ENCODE data around the gene SRSF2.

SRSF2 gene

DNA sequence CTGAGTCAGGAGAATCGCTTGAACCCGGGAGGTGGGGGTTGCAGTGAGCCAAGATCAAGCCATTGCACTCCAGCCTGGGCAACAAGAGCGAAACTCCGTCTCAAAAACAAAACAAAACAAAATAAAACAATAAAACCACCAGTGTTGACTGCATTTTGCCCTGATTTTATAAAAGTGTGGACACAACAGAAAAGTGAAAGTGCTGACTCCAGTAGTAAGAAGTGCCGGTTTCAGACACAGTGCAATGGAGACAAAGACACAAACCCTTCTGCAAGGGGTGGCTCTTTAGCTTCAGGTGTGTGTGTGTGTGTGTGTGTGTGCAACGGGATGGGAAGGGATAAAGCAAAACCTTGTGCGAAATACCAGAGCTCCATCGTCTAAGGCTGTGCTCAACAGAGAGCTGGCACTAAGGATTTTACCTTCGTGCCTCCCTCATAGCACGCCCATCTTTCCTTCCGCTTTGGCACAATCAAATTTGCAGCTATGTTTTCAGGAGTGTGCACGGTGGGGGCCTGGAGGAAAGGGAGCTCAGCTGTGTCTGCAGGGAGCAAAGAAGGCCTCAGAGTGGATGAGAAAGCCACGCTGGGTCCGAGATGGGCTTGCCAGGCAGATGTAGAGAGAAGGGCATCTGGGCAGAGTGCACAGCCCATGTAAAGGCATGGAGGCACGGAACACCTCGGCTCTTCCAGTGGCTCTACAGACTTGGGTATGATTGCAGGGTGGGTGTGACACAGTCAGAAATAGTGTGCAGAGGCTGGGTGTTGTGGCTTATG lies 41.9 kb downstream of the SRSF2 start:
- H2AFZ ChIP-seq (ENCODE audit: low read depth, low read length) = no peak overlapping the region
- TF ChIP-seq, protein P1, sequence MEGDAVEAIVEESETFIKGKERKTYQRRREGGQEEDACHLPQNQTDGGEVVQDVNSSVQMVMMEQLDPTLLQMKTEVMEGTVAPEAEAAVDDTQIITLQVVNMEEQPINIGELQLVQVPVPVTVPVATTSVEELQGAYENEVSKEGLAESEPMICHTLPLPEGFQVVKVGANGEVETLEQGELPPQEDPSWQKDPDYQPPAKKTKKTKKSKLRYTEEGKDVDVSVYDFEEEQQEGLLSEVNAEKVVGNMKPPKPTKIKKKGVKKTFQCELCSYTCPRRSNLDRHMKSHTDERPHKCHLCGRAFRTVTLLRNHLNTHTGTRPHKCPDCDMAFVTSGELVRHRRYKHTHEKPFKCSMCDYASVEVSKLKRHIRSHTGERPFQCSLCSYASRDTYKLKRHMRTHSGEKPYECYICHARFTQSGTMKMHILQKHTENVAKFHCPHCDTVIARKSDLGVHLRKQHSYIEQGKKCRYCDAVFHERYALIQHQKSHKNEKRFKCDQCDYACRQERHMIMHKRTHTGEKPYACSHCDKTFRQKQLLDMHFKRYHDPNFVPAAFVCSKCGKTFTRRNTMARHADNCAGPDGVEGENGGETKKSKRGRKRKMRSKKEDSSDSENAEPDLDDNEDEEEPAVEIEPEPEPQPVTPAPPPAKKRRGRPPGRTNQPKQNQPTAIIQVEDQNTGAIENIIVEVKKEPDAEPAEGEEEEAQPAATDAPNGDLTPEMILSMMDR (IDR thresholded peaks at IDR 0.05; ENCODE audit: borderline replicate concordance, extremely low read depth, low read length, poor library complexity, severe bottlenecking) = no peak
- TF ChIP-seq EZH2 (IDR thresholded peaks at IDR 0.05; ENCODE audit: borderline replicate concordance, low read depth, low read length, severe bottlenecking) = no peak
- no peaks in the 10 kb centered on the region for H4K20me1 ChIP-seq (ENCODE audit: insufficient read depth, low read length)
- H3K9me3 ChIP-seq (ENCODE audit: insufficient read depth, low read length, severe bottlenecking) = no peaks in the 10 kb centered on the region
- H3K4me1 ChIP-seq (ENCODE audit: insufficient read depth, low read length) = no peaks in the 10 kb centered on the region
- no peaks in the 10 kb centered on the region for H3K79me2 ChIP-seq (ENCODE audit: insufficient read depth, low read length)
- H3K27ac ChIP-seq (ENCODE audit: low read length) = no peak overlapping the region
- no peak overlapping the region for H3K4me3 ChIP-seq (ENCODE audit: low read depth in 1 of 2, low read length in 2 of 2)
- no peak overlapping the region for H3K9ac ChIP-seq (ENCODE audit: low read depth, low read length)
- DNase-seq (no peak), ATAC-seq (ENCODE audit: insufficient read depth, low read depth) (no peak)
- no peaks in the 10 kb centered on the region for H3K27me3 ChIP-seq (ENCODE audit: insufficient read depth, low read length, poor library complexity)
- no peak overlapping the region for H3K4me2 ChIP-seq (ENCODE audit: insufficient read depth, low read length)
- no peaks in the 10 kb centered on the region for H3K36me3 ChIP-seq (ENCODE audit: insufficient read depth, low read length)

DNA sequence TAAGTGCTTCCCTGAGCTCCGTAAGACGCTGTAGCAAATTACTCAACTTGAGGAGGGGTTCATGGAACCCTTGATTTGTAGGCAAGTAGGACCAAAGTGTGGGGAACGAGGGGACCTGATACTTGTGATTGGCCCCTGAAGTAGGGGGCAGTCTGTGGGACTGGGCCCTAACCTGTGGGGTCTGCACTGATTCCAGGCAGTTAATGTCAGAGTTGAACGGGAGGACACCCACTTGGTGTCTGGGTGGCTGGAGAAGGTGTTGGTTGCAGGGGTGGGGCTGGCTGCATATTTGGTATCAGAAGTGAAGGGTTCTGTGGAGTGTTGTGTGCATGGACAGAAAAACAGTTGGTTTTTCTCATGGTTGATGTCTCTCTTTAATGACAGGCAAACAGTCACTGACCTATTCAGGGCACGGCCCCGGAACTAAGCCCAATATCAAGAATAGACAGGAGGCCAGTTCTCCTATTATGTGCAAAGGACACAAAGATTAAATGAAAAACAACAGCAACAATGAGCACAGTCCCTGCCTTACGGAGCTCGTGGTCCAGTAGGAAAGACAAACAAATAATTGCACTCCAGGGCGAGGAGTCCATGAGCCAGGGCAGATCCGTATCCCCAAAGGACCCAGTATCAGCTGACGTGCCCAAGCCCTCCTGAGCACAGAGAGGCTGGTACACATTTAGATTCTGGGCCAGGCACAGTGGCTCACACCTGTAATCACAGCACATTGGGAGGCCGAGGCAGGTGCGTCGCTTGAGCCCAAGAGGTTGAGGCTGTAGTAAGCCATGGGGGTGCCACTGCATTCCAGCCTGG lies 45.5 kb downstream of the SRSF2 start:
- Histone ChIP-seq H2AFZ (ENCODE audit: low read depth, low read length) (no peak overlapping the region), H3K36me3 (ENCODE audit: insufficient read depth, low read length) (no peaks in the 10 kb centered on the region), H3K4me1 (ENCODE audit: insufficient read depth, low read length) (no peaks in the 10 kb centered on the region), H3K4me3 (ENCODE audit: low read depth in 1 of 2, low read length in 2 of 2) (no peak overlapping the region), H3K9ac (ENCODE audit: low read depth, low read length) (no peak overlapping the region), H3K9me3 (ENCODE audit: insufficient read depth, low read length, severe bottlenecking) (no peaks in the 10 kb centered on the region), H3K27me3 (ENCODE audit: insufficient read depth, low read length, poor library complexity) (no peaks in the 10 kb centered on the region), H3K4me2 (ENCODE audit: insufficient read depth, low read length) (no peak overlapping the region), H3K79me2 (ENCODE audit: insufficient read depth, low read length) (no peaks in the 10 kb centered on the region), H3K27ac (ENCODE audit: low read length) (no peak overlapping the region), H4K20me1 (ENCODE audit: insufficient read depth, low read length) (no peaks in the 10 kb centered on the region)
- TF ChIP-seq, protein P1 (IDR thresholded peaks at IDR 0.05; ENCODE audit: borderline replicate concordance, extremely low read depth, low read length, poor library complexity, severe bottlenecking) = no peak
- TF ChIP-seq EZH2 (IDR thresholded peaks at IDR 0.05; ENCODE audit: borderline replicate concordance, low read depth, low read length, severe bottlenecking) = no peak
- ATAC-seq (ENCODE audit: insufficient read depth, low read depth) (no peak), DNase-seq (no peak)

DNA sequence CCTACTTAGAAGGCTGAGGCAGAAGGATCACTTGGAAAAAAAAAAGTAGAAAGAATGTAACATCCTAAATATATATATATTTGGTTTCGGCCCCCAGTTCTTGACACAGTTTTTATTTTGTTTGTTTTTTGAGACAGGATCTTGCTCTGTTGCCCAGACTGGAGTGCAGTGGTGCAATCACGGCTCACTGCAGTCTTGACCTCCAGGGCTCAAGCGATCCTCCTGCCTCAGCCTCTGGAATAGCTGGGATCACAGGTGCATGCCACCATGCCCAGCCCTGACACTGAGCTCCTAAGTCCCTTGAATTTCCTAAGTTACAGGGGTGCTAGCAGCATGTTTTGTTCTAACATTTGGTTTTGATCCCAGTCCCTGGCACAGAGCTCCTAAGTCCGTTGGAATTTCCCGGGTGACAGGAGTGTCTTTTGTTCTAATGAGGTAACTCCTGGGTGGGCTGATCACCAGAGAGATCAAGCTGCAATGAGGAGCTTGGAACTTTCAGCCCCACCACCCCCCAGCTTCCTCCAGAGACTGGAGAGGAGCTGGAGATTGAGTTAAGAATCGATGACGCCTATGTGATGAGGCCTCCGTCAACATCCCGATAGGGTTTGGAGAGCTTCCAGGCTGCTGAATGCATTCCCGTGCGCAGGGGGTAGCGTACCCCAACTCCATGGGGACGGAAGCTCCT lies 46.4 kb downstream of the SRSF2 start:
- Histone ChIP-seq H3K9ac (ENCODE audit: low read depth, low read length) (no peak overlapping the region), H3K27ac (ENCODE audit: low read length) (no peak overlapping the region), H3K9me3 (ENCODE audit: insufficient read depth, low read length, severe bottlenecking) (no peaks in the 10 kb centered on the region), H4K20me1 (ENCODE audit: insufficient read depth, low read length) (no peaks in the 10 kb centered on the region), H3K27me3 (ENCODE audit: insufficient read depth, low read length, poor library complexity) (no peaks in the 10 kb centered on the region), H3K36me3 (ENCODE audit: insufficient read depth, low read length) (no peaks in the 10 kb centered on the region), H3K4me3 (ENCODE audit: low read depth in 1 of 2, low read length in 2 of 2) (no peak overlapping the region), H3K4me2 (ENCODE audit: insufficient read depth, low read length) (no peak overlapping the region), H3K79me2 (ENCODE audit: insufficient read depth, low read length) (no peaks in the 10 kb centered on the region), H3K4me1 (ENCODE audit: insufficient read depth, low read length) (no peaks in the 10 kb centered on the region), H2AFZ (ENCODE audit: low read depth, low read length) (no peak overlapping the region)
- ATAC-seq (ENCODE audit: insufficient read depth, low read depth) = no peak
- DNase-seq = no peak
- TF ChIP-seq EZH2 (IDR thresholded peaks at IDR 0.05; ENCODE audit: borderline replicate concordance, low read depth, low read length, severe bottlenecking) = no peak
- TF ChIP-seq, protein P1 (IDR thresholded peaks at IDR 0.05; ENCODE audit: borderline replicate concordance, extremely low read depth, low read length, poor library complexity, severe bottlenecking) = no peak

All from DND-41 (cell line).